ENCODE results near the gene GPR32. TPM values are rescaled to one million over a fixed set of nuclear protein-coding genes. Genes with fewer than 3 reads are reported as not detected.
A peak's percentile ranks its signal among the peaks of the same experiment; 100 is the strongest.

Gene GPR32
- total RNA-seq, 3 donors from 2014 or later (not counting 1 experiment from before 2014, with no cell fraction given) = not detected

GRCh38 chr19:50776131-50776530, 5.9 kb downstream of the GPR32 start:
- 84% methylated on average over 5 of the region's 5 CpGs for WGBS (ENCODE audit: insufficient coverage)
- no peak overlapping the region for H3K4me3 Mint-ChIP-seq
- no peaks in the 10 kb centered on the region for H3K36me3 ChIP-seq (ENCODE audit: control insufficient read depth, insufficient read depth, low read length)
- H3K4me1 ChIP-seq (ENCODE audit: control insufficient read depth, insufficient read depth, low read length) = no peaks in the 10 kb centered on the region
- DNase-seq (no peak), ATAC-seq (no peak)
- peaks cover 0 to 2% of the 10 kb centered on the region in 2 donors for H3K9me3 Mint-ChIP-seq
- H3K27ac Mint-ChIP-seq = no peak overlapping the region
- H3K27ac ChIP-seq (ENCODE audit: low read length) = no peak overlapping the region
- intact Hi-C loops (cut with micrococcal nuclease) = no loop called here
- H3K4me1 Mint-ChIP-seq = no peaks in the 10 kb centered on the region
- no peaks in the 10 kb centered on the region for H3K9me3 ChIP-seq (ENCODE audit: control insufficient read depth, insufficient read depth, low read length)
- TF ChIP-seq CTCF (IDR thresholded peaks at IDR 0.05) = no peak
- no peak overlapping the region for H3K4me3 ChIP-seq (ENCODE audit: low read length)
- peaks cover 46 to 47% of the 10 kb centered on the region in 2 donors for H3K27me3 Mint-ChIP-seq (ENCODE audit: low read depth in 2 of 2)
- no peaks in the 10 kb centered on the region for H3K36me3 Mint-ChIP-seq
- H3K27me3 ChIP-seq (ENCODE audit: control insufficient read depth, insufficient read depth, low read length) = peaks cover 16% of the 10 kb centered on the region

- no peaks in the 10 kb centered on the region for H3K36me3 ChIP-seq (ENCODE audit: control insufficient read depth, insufficient read depth, low read length)
- H3K27ac ChIP-seq (ENCODE audit: low read length) = no peak overlapping the region
- Mint-ChIP-seq H3K27me3 (ENCODE audit: low read depth in 2 of 2) (peaks cover 46 to 47% of the 10 kb centered on the region in 2 donors), H3K36me3 (no peaks in the 10 kb centered on the region), H3K27ac (no peak overlapping the region), H3K9me3 (peaks cover 0 to 2% of the 10 kb centered on the region in 2 donors), H3K4me1 (no peaks in the 10 kb centered on the region), H3K4me3 (no peak overlapping the region)
- no peak for DNase-seq
- no peak overlapping the region for H3K4me3 ChIP-seq (ENCODE audit: low read length)
- no peak for TF ChIP-seq CTCF (IDR thresholded peaks at IDR 0.05)
- ATAC-seq = no peak
- H3K9me3 ChIP-seq (ENCODE audit: control insufficient read depth, insufficient read depth, low read length) = no peaks in the 10 kb centered on the region
- H3K4me1 ChIP-seq (ENCODE audit: control insufficient read depth, insufficient read depth, low read length) = no peaks in the 10 kb centered on the region
- H3K27me3 ChIP-seq (ENCODE audit: control insufficient read depth, insufficient read depth, low read length) = peaks cover 16% of the 10 kb centered on the region
- intact Hi-C loops (cut with micrococcal nuclease) = no loop called here
- WGBS (ENCODE audit: insufficient coverage) = 39% methylated on average over 4 of the region's 4 CpGs
Observed at GRCh38 chr19:50777261-50777660, 7.0 kb downstream of the GPR32 start.

GRCh38 chr19:50777830-50778303, 7.6 kb downstream of the GPR32 start:
- Mint-ChIP-seq H3K27ac (no peak overlapping the region), H3K4me3 (no peak overlapping the region), H3K9me3 (peaks cover 0 to 2% of the 10 kb centered on the region in 2 donors), H3K4me1 (no peaks in the 10 kb centered on the region), H3K36me3 (no peaks in the 10 kb centered on the region), H3K27me3 (ENCODE audit: low read depth in 2 of 2) (peaks cover 46 to 51% of the 10 kb centered on the region in 2 donors)
- no peaks in the 10 kb centered on the region for H3K36me3 ChIP-seq (ENCODE audit: control insufficient read depth, insufficient read depth, low read length)
- no peaks in the 10 kb centered on the region for H3K9me3 ChIP-seq (ENCODE audit: control insufficient read depth, insufficient read depth, low read length)
- peak in 1 of 2 donors; percentile 28 for DNase-seq
- H3K27ac ChIP-seq (ENCODE audit: low read length) = no peak overlapping the region
- 2% methylated on average over 30 of the region's 30 CpGs for WGBS (ENCODE audit: insufficient coverage)
- intact Hi-C loops (cut with micrococcal nuclease) = no loop called here
- TF ChIP-seq CTCF (IDR thresholded peaks at IDR 0.05) = no peak
- H3K27me3 ChIP-seq (ENCODE audit: control insufficient read depth, insufficient read depth, low read length) = peaks cover 16% of the 10 kb centered on the region
- no peaks in the 10 kb centered on the region for H3K4me1 ChIP-seq (ENCODE audit: control insufficient read depth, insufficient read depth, low read length)
- no peak for ATAC-seq
- no peak overlapping the region for H3K4me3 ChIP-seq (ENCODE audit: low read length)

GRCh38 chr19:50778906-50779430, 8.7 kb downstream of the GPR32 start:
- Histone ChIP-seq H3K4me1 (ENCODE audit: control insufficient read depth, insufficient read depth, low read length) (peaks cover 7% of the 10 kb centered on the region), H3K4me3 (ENCODE audit: low read length) (no peak overlapping the region), H3K27ac (ENCODE audit: low read length) (no peak overlapping the region), H3K36me3 (ENCODE audit: control insufficient read depth, insufficient read depth, low read length) (no peaks in the 10 kb centered on the region), H3K9me3 (ENCODE audit: control insufficient read depth, insufficient read depth, low read length) (no peaks in the 10 kb centered on the region), H3K27me3 (ENCODE audit: control insufficient read depth, insufficient read depth, low read length) (peaks cover 16% of the 10 kb centered on the region)
- Mint-ChIP-seq H3K36me3 (no peaks in the 10 kb centered on the region), H3K27ac (no peak overlapping the region), H3K4me3 (no peak overlapping the region), H3K27me3 (ENCODE audit: low read depth in 2 of 2) (peaks cover 46 to 49% of the 10 kb centered on the region in 2 donors), H3K9me3 (peaks cover 0 to 2% of the 10 kb centered on the region in 2 donors), H3K4me1 (peaks cover 7 to 8% of the 10 kb centered on the region in 2 donors)
- DNase-seq (no peak), ATAC-seq (no peak)
- WGBS (ENCODE audit: insufficient coverage) = 70% methylated on average over 5 of the region's 7 CpGs
- TF ChIP-seq CTCF (IDR thresholded peaks at IDR 0.05) = no peak
- intact Hi-C loops (cut with micrococcal nuclease) = no loop called here

All from natural killer cell (primary cell).